BE2C (cell line): ENCODE measurements around the gene AGRN.

Source experiments
- DNase-seq: peaks from one replicate; pipeline ENCODE4 v3.0.0-alpha.2; 2020
- H3K27me3 ChIP-seq: fragments of 250-450 bp; sonication (Bioruptor Pico); 2 replicates; pipeline ENCODE4 v1.5.1; 2020; ENCODE audit warnings: mild to moderate bottlenecking
- H3K36me3 ChIP-seq: fragments of 250-450 bp; sonication (Bioruptor Pico); 2 replicates; pipeline ENCODE4 v1.5.1; 2020; ENCODE audit warnings: mild to moderate bottlenecking
- H3K4me1 ChIP-seq: fragments of 250-450 bp; sonication (Bioruptor Pico); 2 replicates; pipeline ENCODE4 v1.5.1; 2020
- H3K4me3 ChIP-seq: 2 replicates; pipeline ENCODE4 v1.5.1; 2011; ENCODE audit warnings: low read depth, low read length
- H3K9me3 ChIP-seq: fragments of 250-450 bp; sonication (Bioruptor Pico); 2 replicates; pipeline ENCODE4 v1.5.1; 2020
- CTCF ChIP-seq: IDR thresholded peaks from 2 replicates; pipeline ENCODE4 v1.5.1; 2012; ENCODE audit warnings: mild to moderate bottlenecking, low read depth, low read length

Gene AGRN

GRCh38 chr1:978069-978834 lies 41.7 kb upstream of the AGRN start:
- Histone ChIP-seq H3K4me1 (no peaks in the 10 kb centered on the region; the same call in 1 of the 2 replicates), H3K27me3 (peaks cover 33% of the 10 kb centered on the region), H3K9me3 (no peaks in the 10 kb centered on the region), H3K36me3 (no peaks in the 10 kb centered on the region), H3K4me3 (no peak overlapping the region)
- DNase-seq = no peak
- TF ChIP-seq CTCF = no peak

GRCh38 chr1:978835-979743 lies 40.8 kb upstream of the AGRN start:
- DNase-seq = no peak
- no peak overlapping the region for H3K4me3 ChIP-seq
- no peaks in the 10 kb centered on the region for H3K9me3 ChIP-seq
- H3K27me3 ChIP-seq = peaks cover 40% of the 10 kb centered on the region
- TF ChIP-seq CTCF = no peak
- no peaks in the 10 kb centered on the region; the same call in 1 of the 2 replicates for H3K4me1 ChIP-seq
- no peaks in the 10 kb centered on the region for H3K36me3 ChIP-seq

GRCh38 chr1:979744-980072 lies 40.2 kb upstream of the AGRN start:
- Histone ChIP-seq H3K9me3 (no peaks in the 10 kb centered on the region), H3K27me3 (peaks cover 42% of the 10 kb centered on the region), H3K36me3 (no peaks in the 10 kb centered on the region), H3K4me3 (no peak overlapping the region), H3K4me1 (no peaks in the 10 kb centered on the region; the same call in 1 of the 2 replicates)
- no peak for DNase-seq
- TF ChIP-seq CTCF = no peak

- H3K4me3 ChIP-seq = no peak overlapping the region
- no peak for TF ChIP-seq CTCF
- no peaks in the 10 kb centered on the region for H3K36me3 ChIP-seq
- no peaks in the 10 kb centered on the region for H3K9me3 ChIP-seq
- peak; percentile 7 for DNase-seq
- H3K4me1 ChIP-seq = no peaks in the 10 kb centered on the region; the same call in 1 of the 2 replicates
- H3K27me3 ChIP-seq = peaks cover 46% of the 10 kb centered on the region
Observed at GRCh38 chr1:980137-980571, 39.8 kb upstream of the AGRN start.

- H3K4me3 ChIP-seq = no peak overlapping the region
- TF ChIP-seq CTCF = no peak
- no peaks in the 10 kb centered on the region for H3K36me3 ChIP-seq
- H3K9me3 ChIP-seq = no peaks in the 10 kb centered on the region
- peak; percentile 16 for DNase-seq
- H3K4me1 ChIP-seq = no peaks in the 10 kb centered on the region; the same call in 1 of the 2 replicates
- peaks cover 53% of the 10 kb centered on the region for H3K27me3 ChIP-seq
Observed at GRCh38 chr1:980602-981395, 39.1 kb upstream of the AGRN start.
